ENCODE data around the gene TC2N. TPM values are rescaled to one million over a fixed set of nuclear protein-coding genes. Genes with fewer than 3 reads are reported as not detected.

The TC2N gene
- total RNA-seq, 4 donors from 2014 or later = 3.2 to 11.9 (median 7.2) TPM

DNA sequence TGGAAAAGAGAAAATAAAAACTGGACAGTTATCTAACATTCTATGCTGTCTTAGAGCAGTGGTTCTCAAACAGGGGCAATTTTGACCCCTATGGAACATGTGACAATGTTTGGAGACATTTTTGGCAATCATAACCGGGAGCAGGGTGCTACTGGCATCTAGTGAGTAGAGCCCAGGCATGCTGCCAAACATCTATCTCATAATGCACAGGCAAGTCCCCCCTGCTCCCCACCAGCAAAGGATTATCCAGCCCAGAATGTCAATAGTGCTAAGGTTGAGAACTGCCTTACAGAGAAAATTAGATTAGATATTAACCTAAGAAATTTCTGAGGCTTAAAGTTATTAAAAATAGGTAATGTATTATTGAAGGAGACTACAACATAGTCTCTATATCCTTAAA, 112.5 kb downstream of the TC2N start:
- TF ChIP-seq, protein P1, sequence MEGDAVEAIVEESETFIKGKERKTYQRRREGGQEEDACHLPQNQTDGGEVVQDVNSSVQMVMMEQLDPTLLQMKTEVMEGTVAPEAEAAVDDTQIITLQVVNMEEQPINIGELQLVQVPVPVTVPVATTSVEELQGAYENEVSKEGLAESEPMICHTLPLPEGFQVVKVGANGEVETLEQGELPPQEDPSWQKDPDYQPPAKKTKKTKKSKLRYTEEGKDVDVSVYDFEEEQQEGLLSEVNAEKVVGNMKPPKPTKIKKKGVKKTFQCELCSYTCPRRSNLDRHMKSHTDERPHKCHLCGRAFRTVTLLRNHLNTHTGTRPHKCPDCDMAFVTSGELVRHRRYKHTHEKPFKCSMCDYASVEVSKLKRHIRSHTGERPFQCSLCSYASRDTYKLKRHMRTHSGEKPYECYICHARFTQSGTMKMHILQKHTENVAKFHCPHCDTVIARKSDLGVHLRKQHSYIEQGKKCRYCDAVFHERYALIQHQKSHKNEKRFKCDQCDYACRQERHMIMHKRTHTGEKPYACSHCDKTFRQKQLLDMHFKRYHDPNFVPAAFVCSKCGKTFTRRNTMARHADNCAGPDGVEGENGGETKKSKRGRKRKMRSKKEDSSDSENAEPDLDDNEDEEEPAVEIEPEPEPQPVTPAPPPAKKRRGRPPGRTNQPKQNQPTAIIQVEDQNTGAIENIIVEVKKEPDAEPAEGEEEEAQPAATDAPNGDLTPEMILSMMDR (IDR thresholded peaks at IDR 0.05 in 4 of 5, conservative IDR thresholded peaks at IDR 0.05 in 1 of 5) = no peak
- no peak for TF ChIP-seq POLR2A (IDR thresholded peaks at IDR 0.05)
- no peak overlapping the region for H3K4me3 ChIP-seq
- no peaks in the 10 kb centered on the region for H3K27me3 ChIP-seq
- H3K9me3 ChIP-seq = no peaks in the 10 kb centered on the region
- ATAC-seq = no peak
- DNase-seq = no peak
- in situ Hi-C loops (cut with MboI; ENCODE audit: low sequenced_read_pairs in 4 of 4) (no loop called here), intact Hi-C loops (cut with DNase I; ENCODE audit: low total_unique reads) (no loop called here)
- H3K36me3 ChIP-seq = no peaks in the 10 kb centered on the region
- peak overlapping the region in 3 of 4 donors; percentile 20 to 69 (median 54) for H3K27ac ChIP-seq
- H3K4me1 ChIP-seq = peaks cover 0 to 17% of the 10 kb centered on the region in 2 donors

DNA sequence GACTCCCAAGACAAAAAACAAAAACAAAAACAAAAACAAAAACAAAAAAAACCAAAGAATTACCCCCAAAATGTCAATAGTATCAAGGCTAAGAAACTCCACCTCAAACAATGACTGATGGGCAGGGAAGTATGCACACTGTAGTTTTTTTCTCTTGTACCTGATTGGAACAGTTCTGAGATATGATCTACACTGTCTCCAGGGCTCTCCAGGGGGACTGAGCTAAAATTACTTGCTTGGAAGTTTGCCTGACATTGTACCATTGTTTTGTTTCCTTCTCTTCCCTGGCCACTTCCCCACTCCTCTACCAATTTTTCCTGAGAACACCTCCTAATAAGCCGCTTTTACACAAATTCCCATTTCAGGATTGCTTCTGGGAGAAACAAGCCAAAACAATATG, 113.2 kb downstream of the TC2N start:
- Histone ChIP-seq H3K27ac (peak overlapping the region in 3 of 4 donors; percentile 21 to 69 (median 54)), H3K27me3 (no peaks in the 10 kb centered on the region)
- intact Hi-C loops (cut with DNase I; ENCODE audit: low total_unique reads) = no loop called here

DNA sequence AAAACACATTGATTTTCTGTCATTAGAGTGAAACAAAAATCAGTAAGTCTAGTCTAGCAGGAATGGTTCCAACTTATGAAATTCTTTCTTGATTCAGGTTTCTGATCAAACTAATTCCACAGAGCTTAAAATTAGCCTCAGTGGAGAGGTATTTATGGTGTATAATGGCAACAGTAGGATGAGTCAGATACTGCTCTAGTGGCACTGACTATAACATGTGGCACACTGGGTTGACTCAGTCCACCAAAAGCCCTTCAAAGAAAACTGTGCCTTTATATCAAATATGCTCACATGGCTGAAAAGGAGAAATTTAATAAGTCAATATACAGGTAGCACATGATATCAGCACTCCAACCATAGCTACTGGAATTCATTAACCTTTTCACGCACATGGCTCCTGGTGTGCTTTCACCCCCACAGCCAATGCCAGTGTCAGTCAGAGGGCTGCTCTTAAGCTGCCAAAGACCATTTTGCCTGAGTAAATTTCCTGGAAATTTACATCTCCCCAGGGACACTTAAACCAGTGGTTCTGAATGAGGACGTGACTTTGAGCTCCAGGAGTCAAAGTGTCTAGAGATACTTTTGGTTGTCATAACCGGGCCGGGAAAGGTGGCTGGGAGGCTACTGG, 113.7 kb downstream of the TC2N start:
- DNase-seq = no peak
- no peak for ATAC-seq
- Histone ChIP-seq H3K4me1 (peaks cover 0 to 17% of the 10 kb centered on the region in 2 donors), H3K36me3 (no peaks in the 10 kb centered on the region), H3K27ac (peak overlapping the region in 2 of 4 donors; percentile 43 to 54), H3K9me3 (no peaks in the 10 kb centered on the region), H3K4me3 (no peak overlapping the region), H3K27me3 (no peaks in the 10 kb centered on the region)
- no peak for TF ChIP-seq POLR2A (IDR thresholded peaks at IDR 0.05)
- TF ChIP-seq, protein P1 (IDR thresholded peaks at IDR 0.05 in 4 of 5, conservative IDR thresholded peaks at IDR 0.05 in 1 of 5) = no peak
- in situ Hi-C loops (cut with MboI; ENCODE audit: low sequenced_read_pairs in 4 of 4) = no loop called here
- intact Hi-C loops (cut with DNase I; ENCODE audit: low total_unique reads) = no loop called here

More for the DNA sequence above, 113.2 kb downstream of the TC2N start:
- H3K4me1 ChIP-seq = peaks cover 0 to 17% of the 10 kb centered on the region in 2 donors
- ATAC-seq = peak in 1 of 2 donors; percentile 60
- H3K36me3 ChIP-seq = no peaks in the 10 kb centered on the region
- DNase-seq = no peak
- no peaks in the 10 kb centered on the region for H3K9me3 ChIP-seq
- in situ Hi-C loops (cut with MboI; ENCODE audit: low sequenced_read_pairs in 4 of 4) = no loop called here
- H3K4me3 ChIP-seq = no peak overlapping the region
- TF ChIP-seq POLR2A (IDR thresholded peaks at IDR 0.05) = no peak
- TF ChIP-seq, protein P1 (IDR thresholded peaks at IDR 0.05 in 4 of 5, conservative IDR thresholded peaks at IDR 0.05 in 1 of 5) = no peak

DNA sequence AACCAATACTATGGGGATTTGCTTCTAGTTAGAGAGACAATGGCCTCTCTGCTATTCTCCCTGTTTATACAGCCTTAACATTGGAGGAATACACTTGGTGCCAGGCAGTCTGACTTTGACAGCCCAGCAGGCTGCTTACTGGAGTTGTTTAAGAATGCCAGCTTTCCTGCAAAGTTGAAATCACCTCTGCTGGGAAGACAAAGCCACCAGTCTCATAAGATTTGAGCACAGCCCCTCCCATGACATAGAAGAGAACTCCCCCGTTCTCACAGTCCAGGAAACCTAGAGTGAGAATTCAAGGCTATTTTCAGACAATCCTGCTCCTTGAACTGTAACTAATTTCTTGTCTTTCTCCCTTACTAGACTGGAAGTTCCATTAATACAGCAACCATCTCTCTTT, 114.4 kb downstream of the TC2N start:
- DNase-seq = no peak
- in situ Hi-C loops (cut with MboI; ENCODE audit: low sequenced_read_pairs in 4 of 4) (no loop called here), intact Hi-C loops (cut with DNase I; ENCODE audit: low total_unique reads) (no loop called here)
- Histone ChIP-seq H3K27ac (peak overlapping the region in 2 of 4 donors; percentile 43 to 54), H3K27me3 (no peaks in the 10 kb centered on the region), H3K4me3 (no peak overlapping the region), H3K9me3 (no peaks in the 10 kb centered on the region), H3K4me1 (peaks cover 0 to 17% of the 10 kb centered on the region in 2 donors), H3K36me3 (no peaks in the 10 kb centered on the region)
- TF ChIP-seq, protein P1 (IDR thresholded peaks at IDR 0.05 in 4 of 5, conservative IDR thresholded peaks at IDR 0.05 in 1 of 5) = no peak
- TF ChIP-seq POLR2A (IDR thresholded peaks at IDR 0.05) = no peak
- no peak for ATAC-seq
